OCI-LY1 (cell line): ENCODE measurements around the gene INKA1.

Experiments used
- EZH2 ChIP-seq: fragments of 200-600 bp; sonication (generic), shearing (Covaris generic); IDR thresholded peaks from 2 replicates; pipeline ENCODE4 v1.8.0; 2017; ENCODE audit warnings: borderline replicate concordance, mixed run types, mild to moderate bottlenecking, antibody characterized with exemption, low read length, moderate library complexity, mixed read lengths
- TF ChIP-seq, protein P1 (sequence below): fragments of 200-600 bp; sonication (generic), shearing (Covaris generic); IDR thresholded peaks from 2 replicates; pipeline ENCODE4 v1.5.1; 2017; ENCODE audit warnings: mild to moderate bottlenecking, antibody characterized with exemption, low read length, moderate library complexity, mixed read lengths

DNA sequence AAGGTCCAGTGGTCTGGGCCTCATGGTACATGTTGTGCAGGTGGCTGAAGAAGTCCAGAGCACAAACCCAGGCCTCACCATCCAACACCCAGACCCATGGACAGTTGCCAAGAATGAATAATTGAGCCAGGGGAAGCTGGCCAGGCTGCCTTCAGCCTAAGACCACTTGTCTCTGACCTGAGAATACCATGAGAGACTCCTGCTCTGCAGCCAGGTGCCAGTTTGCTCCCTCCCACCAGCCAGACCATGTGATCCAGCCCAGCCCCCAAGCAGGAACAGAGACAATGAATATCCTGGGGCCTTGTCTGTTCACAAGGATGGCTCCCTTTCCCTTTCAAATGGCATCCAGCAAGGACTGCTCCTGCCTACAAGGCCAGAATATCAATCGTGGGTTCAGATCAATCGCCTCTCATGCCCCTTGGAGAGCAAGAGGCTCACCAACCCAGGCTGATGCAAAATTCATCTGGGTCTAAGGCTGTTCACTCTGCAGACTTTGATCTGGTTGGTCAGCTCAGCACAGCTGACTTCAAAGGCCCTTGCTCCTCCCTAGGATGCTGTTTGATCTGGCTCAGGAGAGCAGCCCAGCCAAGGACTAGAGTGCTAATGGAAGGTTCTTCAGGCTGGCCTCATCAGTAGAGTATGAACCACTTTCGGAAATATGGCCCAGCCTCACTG is 39.9 kb downstream of the INKA1 start:
- TF ChIP-seq, protein P1, sequence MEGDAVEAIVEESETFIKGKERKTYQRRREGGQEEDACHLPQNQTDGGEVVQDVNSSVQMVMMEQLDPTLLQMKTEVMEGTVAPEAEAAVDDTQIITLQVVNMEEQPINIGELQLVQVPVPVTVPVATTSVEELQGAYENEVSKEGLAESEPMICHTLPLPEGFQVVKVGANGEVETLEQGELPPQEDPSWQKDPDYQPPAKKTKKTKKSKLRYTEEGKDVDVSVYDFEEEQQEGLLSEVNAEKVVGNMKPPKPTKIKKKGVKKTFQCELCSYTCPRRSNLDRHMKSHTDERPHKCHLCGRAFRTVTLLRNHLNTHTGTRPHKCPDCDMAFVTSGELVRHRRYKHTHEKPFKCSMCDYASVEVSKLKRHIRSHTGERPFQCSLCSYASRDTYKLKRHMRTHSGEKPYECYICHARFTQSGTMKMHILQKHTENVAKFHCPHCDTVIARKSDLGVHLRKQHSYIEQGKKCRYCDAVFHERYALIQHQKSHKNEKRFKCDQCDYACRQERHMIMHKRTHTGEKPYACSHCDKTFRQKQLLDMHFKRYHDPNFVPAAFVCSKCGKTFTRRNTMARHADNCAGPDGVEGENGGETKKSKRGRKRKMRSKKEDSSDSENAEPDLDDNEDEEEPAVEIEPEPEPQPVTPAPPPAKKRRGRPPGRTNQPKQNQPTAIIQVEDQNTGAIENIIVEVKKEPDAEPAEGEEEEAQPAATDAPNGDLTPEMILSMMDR = no peak
- TF ChIP-seq EZH2 = no peak
